GM12864 (cell line): Measurements from ENCODE around the gene GJB5.
"Not testable (repeated sequence)": the region's sequence is repeated elsewhere in the genome, so short reads cannot be mapped to it uniquely, and the experiment has no call there.

Experiments
- DNase-seq: peaks from one replicate; pipeline ENCODE4 v3.0.0-alpha.2; 2011; ENCODE audit warnings: low read depth
- H3K4me3 ChIP-seq: 2 replicates; pipeline ENCODE4 v1.5.1; 2011; ENCODE audit warnings: mild to moderate bottlenecking, low read depth, low read length, control low read depth
- TF ChIP-seq, protein P1 (sequence below): IDR thresholded peaks from 2 replicates; pipeline ENCODE4 v1.5.1; 2011; ENCODE audit warnings: low read depth, mild to moderate bottlenecking, moderate library complexity, low read length, control low read depth, inconsistent platforms; ENCODE audit errors: missing control alignments

The GJB5 gene

DNA sequence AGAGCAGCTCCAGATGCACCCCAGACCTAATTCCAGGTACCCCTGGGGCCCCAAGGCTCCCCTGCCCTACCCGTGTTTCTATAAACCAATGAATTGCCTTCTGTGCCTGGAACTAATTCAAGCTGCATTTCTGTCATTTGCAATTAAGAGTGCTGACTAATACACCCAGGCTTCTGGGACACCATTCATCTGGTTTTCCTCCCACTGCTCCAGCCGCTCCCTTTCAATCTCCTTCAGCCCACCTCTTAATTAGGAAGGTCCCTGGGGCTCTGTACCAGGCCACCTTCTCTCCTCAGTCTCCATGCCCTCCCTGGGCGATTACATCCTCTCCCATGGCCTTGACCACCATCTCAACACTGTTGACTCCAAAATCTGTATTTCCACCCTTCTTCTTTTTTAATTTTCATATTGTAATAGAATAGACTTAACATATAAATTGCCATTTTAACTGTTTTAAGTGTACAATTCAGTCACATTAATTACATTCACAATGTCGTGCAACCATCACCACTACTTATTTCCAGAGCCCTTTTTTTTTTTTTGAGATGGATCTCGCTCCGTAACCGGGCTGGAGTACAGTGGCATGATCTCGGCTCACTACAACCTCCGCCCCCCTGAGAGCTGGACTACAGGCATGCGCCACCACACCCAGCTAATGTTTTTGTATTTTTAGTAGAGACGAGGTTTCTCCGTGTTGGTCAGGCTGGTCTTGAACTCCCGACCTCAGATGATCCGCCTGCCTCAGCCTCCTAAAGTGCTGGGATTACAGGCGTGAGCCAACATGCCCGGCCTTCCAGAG lies 16.9 kb downstream of the GJB5 start:
- no peak for DNase-seq
- TF ChIP-seq, protein P1, sequence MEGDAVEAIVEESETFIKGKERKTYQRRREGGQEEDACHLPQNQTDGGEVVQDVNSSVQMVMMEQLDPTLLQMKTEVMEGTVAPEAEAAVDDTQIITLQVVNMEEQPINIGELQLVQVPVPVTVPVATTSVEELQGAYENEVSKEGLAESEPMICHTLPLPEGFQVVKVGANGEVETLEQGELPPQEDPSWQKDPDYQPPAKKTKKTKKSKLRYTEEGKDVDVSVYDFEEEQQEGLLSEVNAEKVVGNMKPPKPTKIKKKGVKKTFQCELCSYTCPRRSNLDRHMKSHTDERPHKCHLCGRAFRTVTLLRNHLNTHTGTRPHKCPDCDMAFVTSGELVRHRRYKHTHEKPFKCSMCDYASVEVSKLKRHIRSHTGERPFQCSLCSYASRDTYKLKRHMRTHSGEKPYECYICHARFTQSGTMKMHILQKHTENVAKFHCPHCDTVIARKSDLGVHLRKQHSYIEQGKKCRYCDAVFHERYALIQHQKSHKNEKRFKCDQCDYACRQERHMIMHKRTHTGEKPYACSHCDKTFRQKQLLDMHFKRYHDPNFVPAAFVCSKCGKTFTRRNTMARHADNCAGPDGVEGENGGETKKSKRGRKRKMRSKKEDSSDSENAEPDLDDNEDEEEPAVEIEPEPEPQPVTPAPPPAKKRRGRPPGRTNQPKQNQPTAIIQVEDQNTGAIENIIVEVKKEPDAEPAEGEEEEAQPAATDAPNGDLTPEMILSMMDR: no peak
- no peak overlapping the region for H3K4me3 ChIP-seq

DNA sequence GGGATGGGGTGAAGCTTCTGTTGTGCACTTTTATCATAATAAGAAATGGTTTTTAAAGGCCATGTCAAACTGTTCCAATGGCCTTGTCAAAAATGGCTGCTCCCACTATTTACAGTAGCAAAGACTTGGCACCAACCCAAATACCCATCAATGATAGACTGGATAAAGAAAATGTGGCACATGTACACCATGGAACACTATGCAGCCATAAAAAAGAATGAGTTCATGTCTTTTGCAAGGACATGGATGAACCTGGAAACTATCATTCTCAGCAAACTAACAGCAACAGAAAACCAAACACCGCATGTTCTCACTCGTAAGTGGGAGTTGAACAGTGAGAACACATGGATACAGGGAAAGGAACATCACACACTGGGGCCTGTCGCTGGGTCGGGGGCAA lies 18.3 kb downstream of the GJB5 start:
- DNase-seq, H3K4me3 ChIP-seq: not testable (repeated sequence)

DNA sequence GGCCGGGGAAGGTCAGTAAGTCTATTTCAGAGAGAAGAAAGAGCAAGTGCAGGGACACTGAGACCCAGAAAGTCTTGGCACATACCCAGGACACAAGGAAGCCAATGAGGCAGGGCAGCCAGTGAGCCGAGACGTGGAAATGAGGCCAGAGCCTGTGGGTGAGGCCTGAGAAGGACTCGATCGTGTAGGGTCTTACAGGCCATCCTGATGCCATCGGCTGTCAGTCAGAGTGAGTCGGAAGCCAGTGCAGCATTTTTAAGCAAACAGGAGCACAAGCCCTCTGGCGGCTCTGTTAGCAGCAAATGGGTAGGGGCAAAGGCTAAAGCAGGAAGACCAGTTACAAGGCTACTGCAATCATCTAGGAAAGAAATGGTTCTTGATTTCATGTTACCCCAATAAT lies 20.1 kb downstream of the GJB5 start:
- no peak for DNase-seq
- H3K4me3 ChIP-seq: no peak overlapping the region
- TF ChIP-seq, protein P1: no peak

DNA sequence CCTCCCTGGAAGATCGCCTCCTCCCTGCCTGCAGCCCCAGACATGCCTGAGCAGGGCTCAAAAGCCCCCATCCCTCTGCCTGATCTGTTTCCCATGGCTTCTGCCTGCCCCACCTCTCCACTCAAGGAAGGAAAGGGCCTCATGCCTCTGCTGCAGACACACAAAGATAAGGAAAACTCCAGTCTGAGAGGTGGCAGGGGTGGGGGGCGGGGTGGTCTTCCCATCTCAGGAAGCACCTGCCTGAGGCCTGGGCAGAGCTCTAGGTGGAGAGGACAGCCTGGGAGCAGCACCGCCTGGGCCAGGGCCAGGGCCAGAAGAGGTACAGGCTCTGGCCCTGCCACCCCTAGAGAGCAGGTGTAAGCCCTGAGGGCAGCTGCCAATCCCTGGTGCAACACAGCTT lies 22.1 kb downstream of the GJB5 start:
- no peak overlapping the region for H3K4me3 ChIP-seq
- DNase-seq: no peak
- TF ChIP-seq, protein P1: no peak

DNA sequence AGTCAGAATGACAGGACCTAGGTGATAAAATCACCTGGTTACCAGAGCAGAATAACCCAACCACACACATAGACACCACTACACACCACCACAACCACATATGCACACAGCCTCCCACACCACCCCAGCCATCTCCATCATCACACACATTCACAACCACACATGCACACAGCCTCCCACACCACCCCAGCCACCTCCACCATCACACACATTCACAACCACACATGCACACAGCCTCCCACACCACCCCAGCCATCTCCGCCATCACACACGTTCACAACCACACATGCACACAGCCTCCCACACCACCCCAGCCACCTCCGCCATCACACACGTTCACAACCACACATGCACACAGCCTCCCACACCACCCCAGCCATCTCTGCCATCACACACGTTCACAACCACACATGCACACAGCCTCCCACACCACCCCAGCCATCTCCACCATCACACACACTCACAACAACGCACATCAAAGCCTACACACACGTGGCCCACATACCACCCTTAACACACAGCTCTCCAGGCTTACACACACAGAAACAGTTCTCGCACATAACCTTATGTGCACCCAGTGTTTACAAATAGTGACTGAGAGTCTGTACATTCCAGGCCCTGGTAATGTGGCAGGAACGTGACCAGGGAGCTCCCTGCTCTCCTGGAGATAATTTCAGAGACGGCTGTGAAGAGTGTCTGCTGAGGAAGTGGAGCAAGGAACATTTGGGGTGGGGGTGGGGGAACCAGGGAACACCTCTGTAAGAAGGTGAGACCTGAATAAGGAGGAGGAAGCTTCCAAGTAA lies 22.9 kb downstream of the GJB5 start:
- H3K4me3 ChIP-seq: no peak overlapping the region
- TF ChIP-seq, protein P1: no peak
- no peak for DNase-seq

DNA sequence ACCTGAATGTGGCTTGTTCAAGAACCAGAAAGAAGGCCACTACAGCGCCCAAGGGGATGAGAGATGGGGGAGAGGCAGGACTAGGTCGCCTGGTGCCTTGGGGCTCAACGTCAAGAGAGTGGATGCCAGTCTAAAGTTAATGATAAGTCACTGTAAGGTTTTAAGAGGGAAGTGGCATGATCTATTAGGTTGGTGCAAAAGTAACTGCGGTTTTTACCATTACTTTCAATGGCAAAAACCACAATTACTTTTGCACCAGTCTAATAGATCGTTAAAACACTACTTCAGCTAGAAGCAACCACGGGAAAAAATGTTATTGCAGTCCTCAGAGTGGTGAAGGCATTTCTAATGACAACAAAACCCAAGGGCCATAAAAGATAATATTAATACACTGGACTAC lies 23.5 kb downstream of the GJB5 start:
- no peak overlapping the region for H3K4me3 ChIP-seq
- no peak for DNase-seq
- TF ChIP-seq, protein P1: no peak

DNA sequence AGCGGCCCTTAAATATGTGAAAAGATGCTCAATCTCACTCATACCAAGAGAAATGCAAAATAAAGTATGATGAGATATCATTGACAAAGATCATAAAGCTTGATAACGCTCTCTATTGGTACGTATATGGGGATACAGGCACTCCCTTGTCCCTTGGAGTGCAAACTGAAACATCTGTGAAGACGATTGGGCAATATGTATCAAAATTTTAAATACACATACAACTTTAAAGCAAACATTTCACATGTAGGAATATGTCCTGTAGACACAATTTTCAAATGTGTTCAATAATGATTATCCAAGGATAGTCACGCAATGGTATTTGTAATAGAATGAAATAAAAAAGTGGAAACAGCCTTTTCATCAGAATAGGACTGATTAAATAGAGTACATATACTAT lies 24.2 kb downstream of the GJB5 start:
- DNase-seq: no peak
- TF ChIP-seq, protein P1: no peak
- no peak overlapping the region for H3K4me3 ChIP-seq
